Mesodermal cell (in vitro differentiated cells): ENCODE measurements around the gene RPRD1B.
A peak's percentile ranks its signal among the peaks of the same experiment; 100 is the strongest.
"Not testable (repeated sequence)": the region's sequence is repeated elsewhere in the genome, so short reads cannot be mapped to it uniquely, and the experiment has no call there.

ENCODE experiments used
- H3K27ac ChIP-seq: 2 replicates; pipeline ENCODE4 v1.7.0; 2013; ENCODE audit warnings: mild to moderate bottlenecking, low read depth, low read length, moderate library complexity; ENCODE audit not compliant: severe bottlenecking
- H3K36me3 ChIP-seq: 2 replicates; pipeline ENCODE4 v1.7.1; 2013; ENCODE audit warnings: mild to moderate bottlenecking, low read length, moderate library complexity; ENCODE audit not compliant: control insufficient read depth, insufficient read depth
- H3K4me1 ChIP-seq: one replicate; pipeline ENCODE4 v1.7.1; 2013; ENCODE audit warnings: mild to moderate bottlenecking, low read length; ENCODE audit not compliant: insufficient read depth, control insufficient read depth, poor library complexity, severe bottlenecking
- H3K4me3 ChIP-seq: 2 replicates; pipeline ENCODE4 v1.7.0; 2013; ENCODE audit warnings: low read length, control low read depth, mild to moderate bottlenecking; ENCODE audit not compliant: insufficient read depth, poor library complexity, severe bottlenecking; ENCODE audit errors: extremely low read depth
- H3K9me3 ChIP-seq: 2 replicates; pipeline ENCODE4 v1.7.1; 2013; ENCODE audit warnings: mild to moderate bottlenecking, low read length, moderate library complexity; ENCODE audit not compliant: control insufficient read depth
- WGBS, 2 experiments: methylation state at CpG; one replicate each; pipeline ENCODE4 v1.1.5; 2013; ENCODE audit warnings: missing lambda C conversion rate in 2 of 2; ENCODE audit not compliant: insufficient coverage in 2 of 2; 5-methylcytosine and 5-hydroxymethylcytosine counted together

Gene RPRD1B

DNA sequence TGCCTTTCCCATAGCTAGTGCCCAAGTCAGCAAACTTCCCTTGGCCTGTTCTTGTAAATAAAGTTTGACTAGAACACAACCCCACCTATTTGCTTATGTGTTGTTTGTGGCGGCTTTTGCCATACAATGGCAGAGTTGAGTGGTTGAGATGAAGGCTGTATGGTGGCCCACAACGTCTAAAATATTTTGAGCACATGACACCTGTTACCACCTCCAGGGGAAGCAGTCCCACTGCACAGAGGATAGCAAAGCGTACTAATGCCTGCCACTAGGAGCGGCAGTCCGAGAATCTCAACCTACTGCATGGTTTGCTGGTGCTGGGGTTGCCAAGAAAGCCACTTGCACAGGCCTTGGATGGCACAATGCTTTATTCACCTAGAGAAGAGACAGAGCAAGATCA, 72.9 kb downstream of the RPRD1B start:
- Histone ChIP-seq H3K4me1 (peaks cover 23% of the 10 kb centered on the region), H3K9me3 (no peaks in the 10 kb centered on the region), H3K27ac (no peak overlapping the region), H3K36me3 (no peaks in the 10 kb centered on the region), H3K4me3 (no peak overlapping the region)
- WGBS, 2 experiments: 92 to 96% methylated on average over 3 of the region's 5 CpGs

DNA sequence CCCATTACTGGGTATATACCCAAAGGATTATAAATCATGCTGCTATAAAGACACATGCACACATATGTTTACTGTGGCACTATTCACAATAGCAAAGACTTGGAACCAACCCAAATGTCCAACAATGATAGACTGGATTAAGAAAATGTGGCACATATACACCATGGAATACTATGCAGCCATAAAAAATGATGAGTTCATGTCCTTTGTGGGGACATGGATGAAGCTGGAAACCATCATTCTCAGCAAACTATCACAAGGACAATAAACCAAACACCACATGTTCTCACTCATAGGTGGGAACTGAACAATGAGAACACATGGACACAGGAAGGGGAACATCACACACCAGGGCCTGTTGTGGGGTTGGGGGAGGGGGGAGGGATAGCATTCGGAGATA, 73.8 kb downstream of the RPRD1B start:
- H3K4me3 ChIP-seq, H3K27ac ChIP-seq, H3K36me3 ChIP-seq, H3K9me3 ChIP-seq: not testable (repeated sequence)
- WGBS, 2 experiments: no CpG with 5 or more reads among the region's 1 CpG
- peaks cover 25% of the 10 kb centered on the region for H3K4me1 ChIP-seq

DNA sequence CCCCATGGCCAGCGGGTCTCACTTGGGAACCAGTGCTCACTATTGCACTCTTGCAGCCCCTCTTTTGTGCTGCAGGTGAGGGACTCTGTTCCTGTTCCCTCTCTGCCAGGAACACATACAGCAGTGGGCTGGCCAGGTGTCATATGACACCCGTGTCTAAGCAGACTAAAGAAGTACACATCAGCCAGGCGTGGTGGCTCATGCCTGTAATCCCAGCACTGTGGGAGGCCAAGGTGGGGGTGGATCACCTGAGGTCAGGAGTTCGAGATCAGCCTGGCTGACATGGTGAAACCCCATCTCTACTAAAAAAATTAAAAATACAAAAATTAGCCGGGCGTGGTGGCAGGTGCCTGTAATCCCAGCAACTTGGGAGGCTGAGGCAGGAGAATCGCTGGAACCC, 74.4 kb downstream of the RPRD1B start:
- not testable (repeated sequence) for H3K36me3 ChIP-seq, H3K9me3 ChIP-seq, H3K4me3 ChIP-seq, H3K27ac ChIP-seq
- WGBS, 2 experiments: 90 to 97% methylated on average over 5 to 6 of the region's 7 CpGs
- peaks cover 25% of the 10 kb centered on the region for H3K4me1 ChIP-seq

DNA sequence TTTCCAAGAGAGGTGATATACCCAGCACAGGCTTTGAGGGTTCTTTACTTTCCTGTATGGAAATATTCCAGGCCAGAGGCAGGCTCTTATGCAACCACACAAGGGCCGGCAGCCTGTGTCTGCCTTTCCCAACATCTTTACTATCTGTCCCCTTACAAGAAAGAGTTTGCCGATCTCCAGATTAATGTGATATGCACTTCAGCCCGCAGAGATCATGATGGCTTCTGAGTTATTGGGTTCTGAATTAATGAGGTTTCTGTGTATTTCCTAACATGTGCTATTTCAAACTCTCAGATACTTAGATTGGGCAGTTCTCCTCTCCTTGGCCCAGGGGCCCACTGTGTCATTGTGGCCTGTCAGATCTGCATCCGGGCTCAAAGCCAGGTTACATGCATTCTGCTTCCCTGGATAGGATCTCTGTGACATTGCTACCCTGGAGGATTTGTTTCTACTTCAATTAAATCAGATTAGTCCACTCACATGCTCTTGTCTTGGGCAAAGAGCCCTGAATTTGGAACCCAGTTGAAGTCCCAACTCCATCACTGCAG, 75.0 kb downstream of the RPRD1B start:
- Histone ChIP-seq H3K4me3 (no peak overlapping the region), H3K36me3 (no peaks in the 10 kb centered on the region), H3K4me1 (peaks cover 28% of the 10 kb centered on the region), H3K9me3 (no peaks in the 10 kb centered on the region), H3K27ac (peak overlapping the region; percentile 91)
- WGBS, 2 experiments: 71 to 100% methylated on average over 1 of the region's 4 CpGs

DNA sequence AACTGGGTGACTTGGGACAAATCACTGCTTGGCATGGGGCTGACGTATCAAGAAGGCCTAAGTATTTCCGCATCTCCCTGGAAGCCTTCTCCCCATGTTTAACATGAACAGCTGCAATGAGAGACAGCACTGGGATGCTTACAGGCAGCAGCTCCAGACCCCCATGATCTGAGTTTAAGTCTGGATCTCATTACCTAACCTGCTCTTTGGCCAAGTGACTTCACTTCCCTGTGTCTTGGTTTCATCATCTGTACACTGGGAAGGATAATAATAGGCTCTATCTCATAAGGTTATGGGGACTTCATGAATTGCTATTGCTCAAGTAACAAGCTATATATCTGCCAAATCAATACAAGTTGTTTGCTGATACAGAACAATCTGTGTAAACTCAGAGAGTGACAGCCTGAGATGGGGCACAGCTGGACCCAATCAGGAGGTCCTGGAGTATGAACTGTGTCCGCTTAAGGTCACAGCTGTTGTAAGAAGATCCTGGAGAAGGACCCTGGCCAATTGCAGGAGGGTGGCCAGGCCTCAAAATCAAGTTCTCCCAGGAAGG, 75.5 kb downstream of the RPRD1B start:
- 94 to 96% methylated on average over 3 of the region's 3 CpGs for WGBS, 2 experiments
- H3K4me3 ChIP-seq: no peak overlapping the region
- peaks cover 33% of the 10 kb centered on the region for H3K4me1 ChIP-seq
- no peaks in the 10 kb centered on the region for H3K36me3 ChIP-seq
- no peaks in the 10 kb centered on the region for H3K9me3 ChIP-seq
- peak overlapping the region; percentile 91 for H3K27ac ChIP-seq

DNA sequence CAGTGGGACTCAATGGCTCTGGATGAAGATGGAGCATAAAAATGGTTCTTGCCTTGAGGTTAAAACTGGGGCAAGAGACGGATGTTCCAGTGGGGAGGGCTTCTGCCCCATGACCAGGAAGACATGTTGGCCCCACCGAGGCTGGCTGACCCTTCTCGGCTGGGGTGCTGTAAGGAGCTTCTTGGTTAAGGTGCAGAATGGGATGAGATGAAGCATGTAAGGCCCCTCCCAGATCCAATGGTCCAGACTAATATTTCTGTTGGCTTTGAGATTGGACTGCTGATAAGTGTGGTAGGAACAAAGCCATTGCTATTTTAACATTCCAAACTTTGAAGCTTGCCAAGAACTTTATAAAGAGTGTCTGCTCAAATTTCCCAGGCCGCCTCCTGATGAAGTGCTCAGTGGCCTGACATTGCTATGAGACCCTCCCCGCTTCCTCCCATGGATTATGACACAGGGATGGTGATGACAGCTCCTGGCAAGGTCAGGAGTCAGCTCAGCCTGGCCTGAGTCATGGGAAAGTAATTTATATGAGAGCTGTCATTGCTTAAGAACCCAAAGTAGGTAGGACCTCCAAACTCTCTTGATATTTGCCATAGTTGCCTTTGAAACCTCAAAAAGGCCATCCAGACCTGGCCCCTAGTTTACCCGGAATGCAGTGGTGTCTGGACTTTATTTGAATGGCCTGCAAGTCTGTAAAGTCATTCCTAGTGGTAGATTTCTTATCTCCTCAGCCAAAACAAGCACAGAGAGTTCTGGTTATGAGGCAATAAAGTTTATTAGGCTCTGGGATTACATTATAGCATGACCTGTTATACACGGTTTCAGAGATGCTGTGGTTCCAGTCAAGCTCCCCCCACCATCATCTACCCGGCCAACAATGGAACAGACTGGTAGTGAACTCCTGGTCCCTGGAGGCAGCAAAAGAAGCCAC, 76.3 kb downstream of the RPRD1B start:
- peaks cover 34% of the 10 kb centered on the region for H3K4me1 ChIP-seq
- H3K4me3 ChIP-seq: no peak overlapping the region
- WGBS, 2 experiments: 83 to 90% methylated on average over 3 of the region's 8 CpGs
- H3K9me3 ChIP-seq: no peaks in the 10 kb centered on the region
- peak overlapping the region; percentile 91 for H3K27ac ChIP-seq
- H3K36me3 ChIP-seq: no peaks in the 10 kb centered on the region

DNA sequence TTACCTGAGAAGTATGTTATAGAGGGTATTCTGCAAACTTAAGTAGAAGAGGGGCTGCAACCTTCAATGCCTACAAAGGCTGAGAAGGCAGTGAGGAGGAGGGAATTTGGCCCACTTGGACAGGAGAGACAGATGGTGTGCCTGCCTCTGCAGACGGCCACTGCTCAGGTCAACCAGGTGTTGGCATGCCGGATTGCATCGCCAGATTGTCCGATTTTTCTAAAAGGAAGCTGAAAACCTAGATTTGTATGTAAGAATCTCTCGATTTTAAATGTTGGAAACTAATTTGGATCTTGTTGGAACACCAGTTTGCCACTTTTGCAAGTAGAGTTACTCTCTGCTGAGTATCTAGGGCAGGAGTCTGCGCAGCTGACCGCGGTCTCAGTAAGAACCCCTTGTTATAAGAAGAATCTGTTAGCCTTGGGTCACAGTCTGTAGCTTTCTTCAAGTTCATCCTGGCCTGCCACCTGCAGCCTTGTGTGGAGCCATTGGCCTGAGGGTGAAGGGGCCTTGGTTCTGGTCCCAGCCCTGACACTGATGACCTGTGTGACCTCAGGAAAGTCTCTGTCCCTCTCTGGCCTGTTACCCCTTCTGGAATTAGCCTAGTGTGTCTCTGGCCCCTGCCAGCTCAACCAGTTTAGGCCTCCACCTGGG, 77.1 kb downstream of the RPRD1B start:
- peak overlapping the region; percentile 91 for H3K27ac ChIP-seq
- H3K9me3 ChIP-seq: no peaks in the 10 kb centered on the region
- H3K4me1 ChIP-seq: peaks cover 34% of the 10 kb centered on the region
- no peak overlapping the region for H3K4me3 ChIP-seq
- H3K36me3 ChIP-seq: no peaks in the 10 kb centered on the region
- 89 to 98% methylated on average over 8 of the region's 8 CpGs for WGBS, 2 experiments

DNA sequence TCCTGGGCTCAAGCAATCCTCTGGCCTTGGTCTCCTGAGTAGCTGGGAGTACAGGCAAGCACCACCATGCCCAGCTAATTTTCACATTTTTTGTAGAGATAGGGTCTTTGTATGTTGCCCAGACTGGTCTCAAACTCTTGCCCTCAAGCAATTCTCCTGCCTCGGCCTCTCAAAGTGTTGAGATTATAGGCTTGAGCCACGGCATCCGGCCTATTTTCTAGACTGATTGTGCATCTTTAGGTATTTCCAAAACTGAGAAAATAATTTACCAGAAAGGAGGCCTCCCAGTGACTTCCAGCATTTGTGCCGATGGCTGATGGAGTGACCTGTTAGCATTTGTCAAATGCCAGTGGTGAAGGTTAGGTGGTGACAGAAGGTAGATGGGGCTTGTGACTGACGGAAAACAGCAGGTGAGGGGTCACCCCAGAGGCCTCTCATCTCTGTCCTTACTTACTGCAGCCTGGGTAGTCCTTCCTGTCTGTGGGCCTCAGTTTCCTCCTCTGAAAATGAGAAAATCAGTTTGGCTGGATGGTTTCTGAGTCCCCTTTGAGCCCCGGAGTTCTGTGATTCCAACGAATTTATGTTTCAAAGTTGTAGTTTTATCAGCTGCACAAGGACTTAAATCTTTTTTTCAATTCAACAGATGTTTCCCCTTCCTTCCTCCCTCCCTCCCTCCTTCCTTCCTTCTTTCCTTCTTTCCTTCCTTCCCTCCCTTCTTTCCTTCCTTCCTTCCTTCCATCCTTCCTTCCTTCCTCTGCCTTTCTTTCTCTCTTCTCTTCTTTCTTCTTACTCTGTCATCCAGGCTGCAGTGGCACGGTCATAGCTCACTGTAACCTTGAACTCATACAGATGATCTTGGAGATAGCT, 78.1 kb downstream of the RPRD1B start:
- H3K36me3 ChIP-seq: no peaks in the 10 kb centered on the region
- H3K4me1 ChIP-seq: peaks cover 34% of the 10 kb centered on the region
- no peak overlapping the region for H3K27ac ChIP-seq
- H3K9me3 ChIP-seq: no peaks in the 10 kb centered on the region
- WGBS, 2 experiments: 91 to 93% methylated on average over 4 to 5 of the region's 8 CpGs
- H3K4me3 ChIP-seq: no peak overlapping the region

DNA sequence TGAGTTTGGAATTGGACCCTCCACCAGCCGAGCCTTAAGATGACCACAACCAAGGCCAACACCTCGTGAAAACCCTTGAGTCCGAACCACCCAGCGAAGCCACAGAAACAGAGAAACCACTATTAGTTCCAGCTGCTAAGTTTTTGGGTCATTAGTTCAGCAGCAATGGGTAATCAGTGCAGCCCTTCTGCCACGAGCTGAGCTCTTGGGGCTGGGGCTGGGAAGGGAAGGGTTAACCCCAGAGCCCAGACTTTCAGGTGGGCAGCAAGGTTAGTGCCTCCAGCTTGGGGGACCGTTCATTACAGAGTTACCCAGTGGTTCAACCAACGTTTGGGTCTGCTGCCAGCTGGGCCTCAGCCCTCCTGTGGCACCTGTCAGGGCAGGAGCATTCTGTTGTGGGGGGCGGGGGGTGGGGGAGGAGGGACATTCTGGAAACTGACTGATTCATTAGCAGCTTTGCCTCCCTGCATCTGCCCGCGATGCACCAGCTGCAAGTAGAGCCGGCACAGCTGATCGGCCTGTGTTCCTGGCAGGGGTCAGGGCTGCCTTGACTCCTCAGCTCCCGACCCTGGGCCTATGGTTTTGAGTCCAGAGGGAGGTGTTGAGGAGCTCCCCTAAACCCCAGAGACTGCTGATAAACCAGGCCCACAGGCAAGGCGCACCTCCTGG, 78.8 kb downstream of the RPRD1B start:
- no peaks in the 10 kb centered on the region for H3K36me3 ChIP-seq
- H3K4me1 ChIP-seq: peaks cover 36% of the 10 kb centered on the region
- H3K4me3 ChIP-seq: no peak overlapping the region
- H3K27ac ChIP-seq: no peak overlapping the region
- no peaks in the 10 kb centered on the region for H3K9me3 ChIP-seq
- WGBS, 2 experiments: 82 to 86% methylated on average over 9 to 13 of the region's 14 CpGs

DNA sequence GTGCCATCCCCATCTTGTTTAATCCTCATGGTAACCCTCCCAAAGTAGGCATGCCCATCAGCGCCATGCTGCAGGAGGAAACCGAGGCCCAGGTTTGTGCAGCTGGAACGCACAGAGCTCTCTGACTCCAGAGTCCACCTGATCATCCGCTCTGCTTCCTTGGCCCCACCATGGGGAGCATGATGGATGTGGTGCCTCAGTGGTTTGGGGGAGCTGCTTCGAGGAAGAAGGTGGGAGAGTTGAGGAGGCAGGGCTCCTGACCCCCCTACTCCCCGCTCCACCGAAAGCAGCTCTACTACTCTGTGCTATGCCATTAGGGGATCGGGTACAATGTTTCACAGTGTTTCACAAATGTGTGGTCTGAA, 79.4 kb downstream of the RPRD1B start:
- H3K4me3 ChIP-seq: no peak overlapping the region
- no peaks in the 10 kb centered on the region for H3K9me3 ChIP-seq
- no peak overlapping the region for H3K27ac ChIP-seq
- 90 to 92% methylated on average over 6 of the region's 8 CpGs for WGBS, 2 experiments
- peaks cover 38% of the 10 kb centered on the region for H3K4me1 ChIP-seq
- no peaks in the 10 kb centered on the region for H3K36me3 ChIP-seq
